ENCODE data around the gene CASP4.

- no peak for TF ChIP-seq POLR2A (IDR thresholded peaks at IDR 0.05; ENCODE audit: low read depth)
- TF ChIP-seq CTCF (IDR thresholded peaks at IDR 0.05): no peak
- no peak for TF ChIP-seq EP300 (IDR thresholded peaks at IDR 0.05)
Observed at GRCh38 chr11:104917271-104918112, 50.9 kb downstream of the CASP4 start.

Measured in esophagus muscularis mucosa (tissue), 4 donors.